K562 (cell line): ENCODE data around the gene WASF3.

Source experiments
- CBFA2T2 ChIP-seq: fragments of 450-650 bp; conservative IDR thresholded peaks from 2 replicates; pipeline ENCODE4 v1.6.1; 2017; ENCODE audit warnings: mild to moderate bottlenecking
- CREB3 ChIP-seq: fragments of 450-650 bp; conservative IDR thresholded peaks from 2 replicates; pipeline ENCODE4 v1.6.1; 2016; ENCODE audit warnings: missing genetic modification characterization, low read depth, mild to moderate bottlenecking, missing compliant biosample characterization, moderate library complexity
- ELF4 ChIP-seq: fragments of 450-650 bp; formaldehyde crosslinking; IDR thresholded peaks from 2 replicates; pipeline ENCODE4 v1.4.0; 2022; ENCODE audit warnings: missing genetic modification characterization
- GABPB1 ChIP-seq: sonication (generic); formaldehyde crosslinking; IDR thresholded peaks from 2 replicates; pipeline ENCODE4 v1.8.0; 2022; ENCODE audit warnings: mild to moderate bottlenecking, missing genetic modification reagents
- RFX5 ChIP-seq: IDR thresholded peaks from 2 replicates; pipeline ENCODE4 v1.6.1; 2011; ENCODE audit warnings: low read depth, mild to moderate bottlenecking, improper control_type of control experiment, low read length
- TAF1 ChIP-seq: IDR thresholded peaks from 2 replicates; pipeline ENCODE4 v1.6.1; 2011; ENCODE audit warnings: mild to moderate bottlenecking, low read length, moderate library complexity; ENCODE audit not compliant: insufficient read depth, control insufficient read depth, severe bottlenecking; ENCODE audit errors: extremely low read depth
- TF ChIP-seq, protein P1 (sequence below), 3 experiments: IDR thresholded peaks in 2 of 3; conservative IDR thresholded peaks in 1 of 3; 2 replicates each; pipeline ENCODE4 v1.5.1; 2011 to 2012; ENCODE audit warnings: low read length in 3 of 3, mild to moderate bottlenecking in 3 of 3, control low read depth in 2 of 3, improper control_type of control experiment in 1 of 3, inconsistent platforms in 1 of 3, low read depth in 1 of 3, mixed read lengths in 1 of 3, moderate library complexity in 1 of 3; ENCODE audit not compliant: insufficient read depth in 2 of 3

- TF ChIP-seq ELF4 (no peak), CBFA2T2 (no peak), TAF1 (no peak), GABPB1 (CRISPR knock-in tag) (no peak), RFX5 (no peak), CREB3 (tag) (no peak)
- TF ChIP-seq, protein P1, sequence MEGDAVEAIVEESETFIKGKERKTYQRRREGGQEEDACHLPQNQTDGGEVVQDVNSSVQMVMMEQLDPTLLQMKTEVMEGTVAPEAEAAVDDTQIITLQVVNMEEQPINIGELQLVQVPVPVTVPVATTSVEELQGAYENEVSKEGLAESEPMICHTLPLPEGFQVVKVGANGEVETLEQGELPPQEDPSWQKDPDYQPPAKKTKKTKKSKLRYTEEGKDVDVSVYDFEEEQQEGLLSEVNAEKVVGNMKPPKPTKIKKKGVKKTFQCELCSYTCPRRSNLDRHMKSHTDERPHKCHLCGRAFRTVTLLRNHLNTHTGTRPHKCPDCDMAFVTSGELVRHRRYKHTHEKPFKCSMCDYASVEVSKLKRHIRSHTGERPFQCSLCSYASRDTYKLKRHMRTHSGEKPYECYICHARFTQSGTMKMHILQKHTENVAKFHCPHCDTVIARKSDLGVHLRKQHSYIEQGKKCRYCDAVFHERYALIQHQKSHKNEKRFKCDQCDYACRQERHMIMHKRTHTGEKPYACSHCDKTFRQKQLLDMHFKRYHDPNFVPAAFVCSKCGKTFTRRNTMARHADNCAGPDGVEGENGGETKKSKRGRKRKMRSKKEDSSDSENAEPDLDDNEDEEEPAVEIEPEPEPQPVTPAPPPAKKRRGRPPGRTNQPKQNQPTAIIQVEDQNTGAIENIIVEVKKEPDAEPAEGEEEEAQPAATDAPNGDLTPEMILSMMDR (IDR thresholded peaks at IDR 0.05 in 2 of 3, conservative IDR thresholded peaks at IDR 0.05 in 1 of 3; ENCODE audit: insufficient read depth in 2 of 3, low read depth in 1 of 3, low read length in 3 of 3), result no peak
These were observed 106.3 kb downstream of the WASF3 start for GRCh38 chr13:26663791-26664190.
